Measurements from ENCODE around the gene ADGRL1. TPM values are rescaled to one million over a fixed set of nuclear protein-coding genes. Genes with fewer than 3 reads are reported as not detected.
"Not testable (repeated sequence)": the region's sequence is repeated elsewhere in the genome, so short reads cannot be mapped to it uniquely, and the experiment has no call there.

ADGRL1 gene
- total and polyA plus RNA-seq, 11 donors: 10.1 to 29.4 (median 14.1) TPM

DNA sequence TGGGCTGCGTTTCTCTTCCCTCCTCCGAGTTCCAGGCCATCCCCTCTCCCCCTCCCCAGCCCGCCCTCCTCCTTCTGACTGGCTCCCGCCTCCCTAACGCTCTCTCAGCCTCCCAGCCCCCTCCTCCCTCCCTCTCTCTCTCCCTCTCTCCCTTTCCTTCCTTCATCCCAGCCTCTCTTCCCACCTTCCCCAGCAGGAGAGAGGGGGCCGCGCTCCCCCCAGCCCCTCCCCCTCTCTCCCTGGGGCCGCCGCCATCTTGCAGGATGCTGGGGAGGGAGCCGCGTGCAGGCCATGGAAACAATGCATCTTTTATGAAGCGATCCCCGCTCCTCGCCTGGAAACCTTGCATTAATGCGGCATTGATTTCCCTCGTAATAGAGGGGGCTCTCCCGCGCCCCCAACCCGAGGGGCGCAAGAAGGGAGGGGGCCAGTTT, 42.6 kb upstream of the ADGRL1 start:
- ATAC-seq (peak; percentile 38 to 80 (median 76)), DNase-seq (peak in 3 of 5 donors; percentile 32 to 39 (median 38))
- Histone ChIP-seq H3K9me3 (no peaks in the 10 kb centered on the region), H3K27me3 (peaks cover 0 to 18% (median 3%) of the 10 kb centered on the region in 9 donors), H3K27ac (peak overlapping the region in 3 of 12 donors; percentile 33 to 60 (median 42)), H3K36me3 (no peaks in the 10 kb centered on the region), H3K4me1 (peaks cover 0 to 22% (median 0%) of the 10 kb centered on the region in 12 donors), H3K4me3 (peak overlapping the region; percentile 39 to 69 (median 57))
- intact Hi-C loops (cut with DNase I): no loop called here
- TF ChIP-seq, protein P1, sequence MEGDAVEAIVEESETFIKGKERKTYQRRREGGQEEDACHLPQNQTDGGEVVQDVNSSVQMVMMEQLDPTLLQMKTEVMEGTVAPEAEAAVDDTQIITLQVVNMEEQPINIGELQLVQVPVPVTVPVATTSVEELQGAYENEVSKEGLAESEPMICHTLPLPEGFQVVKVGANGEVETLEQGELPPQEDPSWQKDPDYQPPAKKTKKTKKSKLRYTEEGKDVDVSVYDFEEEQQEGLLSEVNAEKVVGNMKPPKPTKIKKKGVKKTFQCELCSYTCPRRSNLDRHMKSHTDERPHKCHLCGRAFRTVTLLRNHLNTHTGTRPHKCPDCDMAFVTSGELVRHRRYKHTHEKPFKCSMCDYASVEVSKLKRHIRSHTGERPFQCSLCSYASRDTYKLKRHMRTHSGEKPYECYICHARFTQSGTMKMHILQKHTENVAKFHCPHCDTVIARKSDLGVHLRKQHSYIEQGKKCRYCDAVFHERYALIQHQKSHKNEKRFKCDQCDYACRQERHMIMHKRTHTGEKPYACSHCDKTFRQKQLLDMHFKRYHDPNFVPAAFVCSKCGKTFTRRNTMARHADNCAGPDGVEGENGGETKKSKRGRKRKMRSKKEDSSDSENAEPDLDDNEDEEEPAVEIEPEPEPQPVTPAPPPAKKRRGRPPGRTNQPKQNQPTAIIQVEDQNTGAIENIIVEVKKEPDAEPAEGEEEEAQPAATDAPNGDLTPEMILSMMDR (IDR thresholded peaks at IDR 0.05): no peak
- TF ChIP-seq POLR2A (IDR thresholded peaks at IDR 0.05): no peak
- 0 to 2% (median 1%) methylated on average over 9 to 20 of the region's 20 CpGs for WGBS, 4 donors

GRCh38 chr19:14247548-14248471, 41.8 kb upstream of the ADGRL1 start:
- peaks cover 0 to 18% (median 3%) of the 10 kb centered on the region in 9 donors for H3K27me3 ChIP-seq
- peak overlapping the region in 1 of 12 donors; percentile 24 for H3K27ac ChIP-seq
- H3K9me3 ChIP-seq; H3K36me3 ChIP-seq; intact Hi-C loops (cut with DNase I): not testable (repeated sequence)
- 5 to 9% (median 6%) methylated on average over 33 to 38 of the region's 38 CpGs for WGBS, 4 donors
- H3K4me1 ChIP-seq: peaks cover 0 to 22% (median 0%) of the 10 kb centered on the region in 12 donors
- peak in 2 of 5 donors; percentile 13 to 32 for DNase-seq
- peak overlapping the region in 9 of 12 donors; percentile 53 to 69 (median 62) for H3K4me3 ChIP-seq
- peak in 2 of 4 donors; percentile 28 to 34 for ATAC-seq

- ATAC-seq; H3K36me3 ChIP-seq; H3K9me3 ChIP-seq; intact Hi-C loops (cut with DNase I); DNase-seq: not testable (repeated sequence)
- H3K4me3 ChIP-seq: peak overlapping the region in 1 of 12 donors; percentile 62
- WGBS, 4 donors: 49 to 75% (median 64%) methylated on average over 6 of the region's 6 CpGs
- peaks cover 0 to 18% (median 3%) of the 10 kb centered on the region in 9 donors for H3K27me3 ChIP-seq
- H3K27ac ChIP-seq: peak overlapping the region in 1 of 12 donors; percentile 24
- peaks cover 0 to 22% (median 0%) of the 10 kb centered on the region in 12 donors for H3K4me1 ChIP-seq
Observed at GRCh38 chr19:14247205-14247547, 41.2 kb upstream of the ADGRL1 start.

- WGBS, 4 donors: 78 to 81% (median 81%) methylated on average over 5 of the region's 5 CpGs
- H3K36me3 ChIP-seq; H3K27ac ChIP-seq; ATAC-seq; intact Hi-C loops (cut with DNase I); DNase-seq; H3K4me3 ChIP-seq; H3K9me3 ChIP-seq: not testable (repeated sequence)
- peaks cover 0 to 21% (median 0%) of the 10 kb centered on the region in 12 donors for H3K4me1 ChIP-seq
- H3K27me3 ChIP-seq: peaks cover 0 to 17% (median 2%) of the 10 kb centered on the region in 9 donors
Observed at GRCh38 chr19:14244393-14244792, 38.4 kb upstream of the ADGRL1 start.

DNA sequence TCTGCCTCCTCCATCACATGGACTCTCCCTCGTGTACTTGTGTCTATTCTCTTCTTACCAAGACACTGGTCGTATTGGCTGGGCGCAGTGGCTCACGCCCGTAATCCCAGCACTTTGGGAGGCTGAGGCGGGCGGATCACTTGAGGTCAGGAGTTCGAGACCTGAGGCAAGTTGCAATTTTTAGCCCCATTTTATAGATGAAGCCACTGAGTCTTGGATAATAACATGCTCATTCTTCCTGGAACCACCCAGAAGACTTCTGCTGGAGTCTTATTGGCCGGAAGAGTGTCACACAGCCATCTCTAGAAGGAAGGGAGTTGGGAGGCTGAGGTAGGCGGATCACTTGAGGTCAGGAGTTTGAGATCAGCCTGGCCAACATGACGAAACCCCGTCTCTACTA, 37.7 kb upstream of the ADGRL1 start:
- WGBS, 4 donors: 88 to 92% (median 91%) methylated on average over 12 of the region's 12 CpGs
- not testable (repeated sequence) for ATAC-seq, DNase-seq

More for the DNA sequence above, 37.7 kb upstream of the ADGRL1 start:
- H3K4me1 ChIP-seq: peaks cover 0 to 14% (median 0%) of the 10 kb centered on the region in 12 donors
- H3K36me3 ChIP-seq; intact Hi-C loops (cut with DNase I); H3K4me3 ChIP-seq; H3K9me3 ChIP-seq; H3K27ac ChIP-seq: not testable (repeated sequence)
- H3K27me3 ChIP-seq: peaks cover 0 to 10% (median 0%) of the 10 kb centered on the region in 9 donors

Data from heart left ventricle (tissue), 16 donors.